ENCODE measurements around the gene ALOX5.
A peak's percentile ranks its signal among the peaks of the same experiment; 100 is the strongest.
"Not testable (repeated sequence)": the region's sequence is repeated elsewhere in the genome, so short reads cannot be mapped to it uniquely, and the experiment has no call there.

The ALOX5 gene

GRCh38 chr10:45408421-45409319 lies 34.7 kb downstream of the ALOX5 start:
- no peak for DNase-seq

- not testable (repeated sequence) for DNase-seq
These were observed 35.3 kb downstream of the ALOX5 start for GRCh38 chr10:45409347-45409746.

GRCh38 chr10:45409782-45410181 lies 35.8 kb downstream of the ALOX5 start:
- no peak for DNase-seq

- DNase-seq, result no peak
These were observed 36.4 kb downstream of the ALOX5 start for GRCh38 chr10:45410489-45410806.

- DNase-seq, result no peak
These were observed 37.0 kb downstream of the ALOX5 start for GRCh38 chr10:45410807-45411606.

- no peak for DNase-seq
These were observed 37.6 kb downstream of the ALOX5 start for GRCh38 chr10:45411607-45411940.

GRCh38 chr10:45415062-45415461 lies 41.0 kb downstream of the ALOX5 start:
- not testable (repeated sequence) for DNase-seq

- DNase-seq, result no peak
These were observed 42.6 kb downstream of the ALOX5 start for GRCh38 chr10:45416603-45417002.

GRCh38 chr10:45417746-45418145 lies 43.7 kb downstream of the ALOX5 start:
- DNase-seq, result no peak

- no peak for DNase-seq
These were observed 44.4 kb downstream of the ALOX5 start for GRCh38 chr10:45418417-45418848.

- DNase-seq, result peak; percentile 40
These were observed 45.0 kb downstream of the ALOX5 start for GRCh38 chr10:45418849-45419675.

- no peak for DNase-seq
These were observed 45.6 kb downstream of the ALOX5 start for GRCh38 chr10:45419676-45420025.

GRCh38 chr10:45420453-45421192 lies 46.6 kb downstream of the ALOX5 start:
- DNase-seq, result peak; percentile 29

GRCh38 chr10:45421221-45422097 lies 47.4 kb downstream of the ALOX5 start:
- DNase-seq, result no peak

GRCh38 chr10:45422207-45422865 lies 48.3 kb downstream of the ALOX5 start:
- no peak for DNase-seq

- no peak for DNase-seq
These were observed 49.0 kb downstream of the ALOX5 start for GRCh38 chr10:45422866-45423659.

GRCh38 chr10:45423976-45424499 lies 50.0 kb downstream of the ALOX5 start:
- no peak for DNase-seq

- no peak for DNase-seq
These were observed 50.8 kb downstream of the ALOX5 start for GRCh38 chr10:45424668-45425404.
